Spinal cord (tissue), 10 donors: ENCODE results near the gene AP1B1. TPM values are rescaled to one million over a fixed set of nuclear protein-coding genes. Genes with fewer than 3 reads are reported as not detected.

ENCODE experiments used
- DNase-seq, 6 donors: peaks; one replicate each; pipeline versions ENCODE4 v3.0.0 to v3.0.0-alpha.2; 2013 to 2015; ENCODE audit warnings: low spot score in 6 of 6, low read depth in 4 of 6
- H3K27ac ChIP-seq: one replicate; pipeline ENCODE4 v1.5.1; 2013; ENCODE audit warnings: low read depth, low read length, control low read depth
- H3K27me3 ChIP-seq: one replicate; pipeline ENCODE4 v1.6.1; 2013; ENCODE audit warnings: low read length; ENCODE audit not compliant: control insufficient read depth, insufficient read depth
- H3K36me3 ChIP-seq: one replicate; pipeline ENCODE4 v1.6.1; 2013; ENCODE audit warnings: low read length; ENCODE audit not compliant: control insufficient read depth, insufficient read depth
- H3K4me1 ChIP-seq: one replicate; pipeline ENCODE4 v1.6.1; 2013; ENCODE audit warnings: low read length; ENCODE audit not compliant: control insufficient read depth, insufficient read depth
- H3K4me3 ChIP-seq: one replicate; pipeline ENCODE4 v1.5.1; 2013; ENCODE audit warnings: low read depth, low read length, control low read depth
- H3K9me3 ChIP-seq: one replicate; pipeline ENCODE4 v1.6.1; 2013; ENCODE audit warnings: low read length; ENCODE audit not compliant: control insufficient read depth, insufficient read depth
- WGBS: methylation state at CpG from one replicate; pipeline ENCODE4 v1.1.5; 2013; ENCODE audit warnings: missing lambda C conversion rate; ENCODE audit not compliant: insufficient coverage; 5-methylcytosine and 5-hydroxymethylcytosine counted together
- polyA plus RNA-seq, 2 donors: library from polyadenylated mRNA; unstranded; fragments of 120-200 nt; gene quantifications; one replicate each; pipeline ENCODE4 v1.2.1, GENCODE V29; 2013; ENCODE audit not compliant: insufficient read length in 2 of 2
- total RNA-seq, 2 donors: library from RNA; depleted of rRNA in 1 of 2; stranded (reverse); fragments of 120-200 nt in 1 of 2; fragments of >200 nt in 1 of 2; gene quantifications; one replicate each; pipeline versions ENCODE4 v1.2.3 to v1.2.4, GENCODE V29; 2013 to 2014
- donor health status: healthy.

Gene AP1B1
- total and polyA plus RNA-seq, 4 donors, result 52.2 to 80.0 (median 67.4) TPM

DNA sequence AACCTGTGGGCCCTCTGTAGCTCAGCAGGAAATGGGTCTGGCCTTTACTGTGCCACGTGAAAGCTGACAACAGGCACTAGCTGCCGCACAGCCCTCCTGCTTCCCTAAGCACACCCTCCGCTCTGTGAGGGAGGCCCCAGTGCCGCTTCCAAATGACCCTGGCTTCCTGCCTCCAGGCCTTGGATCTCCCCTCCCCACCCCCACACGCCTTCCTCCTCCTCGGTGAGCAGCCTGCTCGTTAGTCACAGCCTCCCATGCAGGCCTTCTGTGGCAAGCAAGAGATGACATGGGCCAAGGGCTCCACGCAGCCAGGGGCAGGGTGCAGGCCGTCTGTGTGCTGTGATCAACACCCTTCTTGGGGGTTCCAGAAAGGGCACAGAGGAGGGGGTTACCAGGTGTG is 57.6 kb downstream of the AP1B1 start:
- H3K27ac ChIP-seq, result no peak overlapping the region
- no peak overlapping the region for H3K4me3 ChIP-seq
- no peaks in the 10 kb centered on the region for H3K9me3 ChIP-seq
- DNase-seq, result no peak
- peaks cover 34% of the 10 kb centered on the region for H3K4me1 ChIP-seq
- 40% methylated on average over 8 of the region's 9 CpGs for WGBS
- H3K36me3 ChIP-seq, result peaks cover 98% of the 10 kb centered on the region
- H3K27me3 ChIP-seq, result no peaks in the 10 kb centered on the region

DNA sequence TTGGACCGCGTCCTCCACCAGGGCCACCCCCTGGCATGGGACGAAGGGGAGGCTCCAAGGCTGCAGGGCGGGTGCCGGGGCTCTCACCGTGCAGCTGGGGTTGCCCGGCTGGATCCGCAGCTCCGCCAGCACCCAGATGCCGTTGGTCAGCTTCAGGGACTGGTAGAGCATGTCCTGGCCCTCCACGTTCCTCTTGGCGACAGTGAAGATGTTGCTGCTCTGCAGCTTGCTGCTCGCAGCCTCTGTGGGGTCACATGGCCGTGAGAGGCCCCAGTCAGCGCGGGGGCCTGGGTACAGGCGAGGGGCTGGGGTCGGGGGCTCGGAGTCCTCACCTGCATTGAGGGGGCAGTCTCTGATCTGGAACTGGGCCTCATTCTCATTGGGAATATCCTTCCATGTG is 58.1 kb downstream of the AP1B1 start:
- H3K36me3 ChIP-seq, result peaks cover 94% of the 10 kb centered on the region
- 82% methylated on average over 19 of the region's 19 CpGs for WGBS
- no peaks in the 10 kb centered on the region for H3K27me3 ChIP-seq
- no peak overlapping the region for H3K4me3 ChIP-seq
- no peak overlapping the region for H3K27ac ChIP-seq
- H3K4me1 ChIP-seq, result peaks cover 34% of the 10 kb centered on the region
- H3K9me3 ChIP-seq, result no peaks in the 10 kb centered on the region
- DNase-seq, result no peak

DNA sequence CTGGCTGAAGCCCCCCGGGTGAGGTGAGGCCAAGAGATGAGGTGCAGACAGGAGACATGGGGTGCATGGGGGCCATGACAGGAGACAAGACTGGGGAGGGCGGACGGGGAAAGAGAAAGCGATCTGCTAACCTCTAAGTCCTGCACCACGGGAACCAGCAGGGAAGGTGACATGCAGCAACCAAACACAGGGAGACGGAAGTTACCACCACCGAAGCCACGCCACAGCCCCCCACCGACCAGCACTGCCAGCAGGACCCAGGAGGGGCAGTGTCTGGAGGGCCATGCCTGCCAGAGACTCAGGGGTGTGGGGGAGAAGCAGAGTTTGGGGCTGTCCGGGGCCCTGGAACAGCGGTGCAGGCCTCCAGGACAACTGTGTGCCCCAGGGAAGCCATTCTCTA is 58.8 kb downstream of the AP1B1 start:
- Histone ChIP-seq H3K4me1 (peaks cover 34% of the 10 kb centered on the region), H3K4me3 (no peak overlapping the region), H3K27ac (no peak overlapping the region), H3K36me3 (peaks cover 87% of the 10 kb centered on the region), H3K27me3 (no peaks in the 10 kb centered on the region), H3K9me3 (no peaks in the 10 kb centered on the region)
- DNase-seq, result no peak
- 94% methylated on average over 11 of the region's 11 CpGs for WGBS

DNA sequence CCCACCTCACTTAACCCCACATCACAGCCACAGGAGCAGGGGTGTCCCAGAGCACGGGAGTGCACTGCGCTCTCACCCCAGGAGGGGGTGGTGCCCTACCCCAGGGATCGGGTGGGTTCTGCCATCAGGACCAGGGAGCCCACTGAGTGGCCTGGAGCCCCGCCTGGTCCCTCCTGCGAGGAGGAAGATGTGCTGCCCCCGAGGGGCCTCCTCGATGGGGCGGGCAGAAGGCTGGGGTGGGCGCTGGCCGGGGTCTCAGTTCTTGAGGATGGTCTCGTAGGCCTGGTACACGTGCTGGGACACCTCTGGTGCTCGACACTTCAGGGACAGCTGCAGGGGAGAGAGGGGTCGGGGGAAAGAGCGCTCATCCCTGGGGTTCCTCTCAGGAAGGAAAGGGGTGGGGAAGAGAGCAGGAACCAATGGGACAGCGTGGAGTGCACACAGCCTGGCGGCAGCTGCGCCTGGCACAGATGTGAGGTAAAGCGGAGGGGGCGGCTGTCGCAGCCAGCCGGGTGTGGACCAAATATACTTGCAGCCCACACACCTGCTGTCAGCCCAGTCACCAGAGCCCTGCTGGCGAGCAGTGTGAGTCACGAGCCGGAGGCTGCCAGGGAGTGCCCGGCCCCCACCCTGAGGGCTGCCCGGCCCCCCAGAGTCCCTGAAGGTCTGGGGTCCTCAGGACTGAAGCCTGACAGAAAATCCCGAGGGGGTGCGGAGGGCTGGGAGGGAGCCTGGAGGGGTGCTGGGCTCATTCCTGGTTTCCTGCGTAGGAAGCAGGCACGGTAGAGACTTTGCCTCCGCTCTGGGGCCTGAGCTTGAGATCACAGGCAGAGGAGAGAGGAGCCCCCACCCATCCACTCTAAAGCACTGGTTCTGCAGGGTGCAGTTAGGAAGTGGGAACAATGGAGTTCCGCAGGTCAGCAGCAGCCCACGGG is 59.5 kb downstream of the AP1B1 start:
- no peaks in the 10 kb centered on the region for H3K9me3 ChIP-seq
- 81% methylated on average over 29 of the region's 34 CpGs for WGBS
- DNase-seq, result no peak
- H3K36me3 ChIP-seq, result peaks cover 79% of the 10 kb centered on the region
- no peak overlapping the region for H3K4me3 ChIP-seq
- H3K27ac ChIP-seq, result no peak overlapping the region
- peaks cover 34% of the 10 kb centered on the region for H3K4me1 ChIP-seq
- no peaks in the 10 kb centered on the region for H3K27me3 ChIP-seq

DNA sequence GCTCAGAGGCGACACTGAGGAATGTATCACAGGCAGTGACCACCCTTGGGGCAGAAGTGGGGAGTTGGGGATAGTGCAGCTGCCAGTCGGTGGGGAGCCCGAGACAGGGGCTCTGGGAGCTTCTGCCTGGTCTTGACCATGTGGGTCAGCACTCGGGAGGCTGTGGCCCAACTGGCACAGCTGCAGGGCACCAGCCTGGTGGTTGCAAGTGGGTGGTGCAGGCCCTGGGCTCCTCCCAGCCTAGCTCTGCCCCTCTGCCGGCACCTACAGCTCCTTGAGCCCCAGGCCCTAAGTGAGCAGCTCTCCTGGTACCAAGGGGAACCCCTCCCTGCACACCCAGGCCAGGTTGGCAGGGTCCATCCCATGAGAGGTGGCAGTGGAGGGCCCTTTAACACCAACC is 60.3 kb downstream of the AP1B1 start:
- H3K27me3 ChIP-seq, result no peaks in the 10 kb centered on the region
- 84% methylated on average over 5 of the region's 5 CpGs for WGBS
- H3K36me3 ChIP-seq, result peaks cover 71% of the 10 kb centered on the region
- no peak for DNase-seq
- H3K27ac ChIP-seq, result no peak overlapping the region
- no peak overlapping the region for H3K4me3 ChIP-seq
- peaks cover 34% of the 10 kb centered on the region for H3K4me1 ChIP-seq
- H3K9me3 ChIP-seq, result no peaks in the 10 kb centered on the region

DNA sequence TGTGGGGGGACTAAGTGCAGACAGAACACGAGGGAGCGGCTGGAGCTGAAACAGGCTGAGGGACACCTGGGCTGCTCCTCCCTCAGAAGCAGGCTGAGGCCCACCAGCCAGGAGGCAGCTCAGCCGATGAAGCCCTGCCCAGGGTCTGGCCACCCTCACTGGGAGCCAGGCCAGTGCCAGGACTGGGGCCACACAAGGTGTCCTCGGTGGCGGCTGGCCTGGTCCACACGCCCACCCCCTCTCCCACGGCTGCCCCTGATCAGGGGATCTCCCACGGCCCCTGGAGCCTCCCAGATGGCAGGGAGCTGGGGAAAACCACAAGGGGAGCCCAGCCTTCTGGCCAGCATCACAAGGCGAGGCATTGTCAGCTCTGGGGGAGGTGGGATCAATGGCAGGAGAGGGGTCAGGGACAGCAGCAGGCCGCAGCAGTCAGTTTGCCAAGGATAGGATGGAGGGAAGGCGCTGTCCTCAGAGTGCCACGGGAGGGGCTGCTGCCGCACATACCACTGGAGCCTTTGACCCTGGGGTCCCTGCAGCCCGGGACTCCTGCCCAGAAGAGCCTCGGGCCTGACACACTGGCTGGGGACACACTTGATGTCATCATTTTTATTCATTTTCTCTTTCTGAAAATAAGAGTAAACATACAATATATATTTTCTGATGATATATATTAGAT is 61.1 kb downstream of the AP1B1 start:
- H3K27ac ChIP-seq, result no peak overlapping the region
- H3K36me3 ChIP-seq, result peaks cover 63% of the 10 kb centered on the region
- H3K4me1 ChIP-seq, result peaks cover 34% of the 10 kb centered on the region
- no peak for DNase-seq
- no peaks in the 10 kb centered on the region for H3K27me3 ChIP-seq
- no peaks in the 10 kb centered on the region for H3K9me3 ChIP-seq
- no peak overlapping the region for H3K4me3 ChIP-seq
- 77% methylated on average over 13 of the region's 15 CpGs for WGBS

DNA sequence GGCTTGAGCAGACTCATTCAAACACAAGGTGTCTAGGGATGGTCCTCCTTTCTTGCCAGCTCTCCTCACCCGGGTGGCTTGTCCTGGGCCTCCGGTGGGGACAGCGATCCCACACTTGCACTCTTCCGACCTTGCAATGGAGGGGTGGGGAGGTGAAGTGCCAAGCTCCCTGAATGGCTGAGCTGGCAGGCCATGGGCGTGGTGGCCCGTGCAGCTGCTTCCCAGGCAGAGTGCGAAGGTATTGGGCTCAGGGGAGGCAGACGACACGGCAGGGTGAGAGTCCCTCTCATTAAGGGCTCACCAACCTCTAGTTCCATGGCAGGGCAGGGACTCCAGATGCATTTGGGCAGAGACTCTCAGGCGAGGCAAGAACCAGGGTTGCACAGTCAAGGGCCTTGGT is 61.9 kb downstream of the AP1B1 start:
- no peak overlapping the region for H3K27ac ChIP-seq
- DNase-seq, result no peak
- H3K4me1 ChIP-seq, result peaks cover 34% of the 10 kb centered on the region
- H3K9me3 ChIP-seq, result no peaks in the 10 kb centered on the region
- H3K4me3 ChIP-seq, result no peak overlapping the region
- no peaks in the 10 kb centered on the region for H3K27me3 ChIP-seq
- H3K36me3 ChIP-seq, result peaks cover 56% of the 10 kb centered on the region
- WGBS, result 85% methylated on average over 9 of the region's 10 CpGs

DNA sequence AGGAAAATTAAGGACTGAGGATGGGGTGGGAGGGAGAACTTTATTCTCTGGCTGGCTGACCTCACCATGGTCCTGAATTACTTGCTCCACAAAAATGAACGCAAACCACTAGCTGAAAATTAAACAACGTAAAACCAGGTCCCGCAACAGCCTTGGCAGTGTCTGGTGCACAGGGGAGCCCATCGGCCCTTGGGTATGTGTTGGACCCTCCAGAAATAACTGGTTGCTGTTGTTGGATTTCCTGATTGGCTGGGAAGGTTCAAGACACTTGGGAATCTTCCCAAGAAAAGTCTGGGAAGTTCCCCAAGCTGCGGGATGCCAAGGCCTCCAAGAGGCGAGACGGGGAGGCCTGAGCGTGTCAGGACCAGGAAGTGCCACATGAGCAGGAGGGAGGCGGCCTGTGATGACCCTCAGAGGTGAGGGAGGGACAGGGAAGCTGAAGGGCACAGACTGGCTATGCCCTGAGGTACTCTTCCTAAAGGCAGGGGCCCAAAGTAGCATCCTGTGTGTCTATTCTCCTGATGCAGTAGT is 62.5 kb downstream of the AP1B1 start:
- Histone ChIP-seq H3K4me1 (peaks cover 31% of the 10 kb centered on the region), H3K4me3 (no peak overlapping the region), H3K9me3 (no peaks in the 10 kb centered on the region), H3K27me3 (no peaks in the 10 kb centered on the region), H3K27ac (no peak overlapping the region), H3K36me3 (peaks cover 49% of the 10 kb centered on the region)
- no peak for DNase-seq
- WGBS, result 91% methylated on average over 6 of the region's 9 CpGs

DNA sequence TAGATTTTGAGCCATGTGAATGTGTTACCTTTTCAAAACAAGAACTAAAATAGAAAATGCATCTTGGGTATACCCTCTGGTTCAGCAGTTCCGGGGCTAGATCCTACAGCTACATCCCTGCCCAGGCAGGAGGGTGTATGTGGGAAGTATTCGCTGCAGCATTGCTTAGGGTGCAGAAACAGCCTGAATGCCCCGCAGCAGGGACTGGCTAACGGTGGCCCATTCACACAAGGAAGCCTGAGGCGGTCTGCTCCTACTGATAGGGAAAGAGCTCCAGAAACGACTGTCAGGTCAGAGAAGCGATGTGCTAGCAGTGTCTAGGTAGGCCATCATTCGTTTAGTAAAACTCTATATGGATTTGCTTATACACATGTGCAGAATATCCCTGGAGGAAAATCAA is 63.0 kb downstream of the AP1B1 start:
- no peaks in the 10 kb centered on the region for H3K27me3 ChIP-seq
- H3K27ac ChIP-seq, result no peak overlapping the region
- H3K4me1 ChIP-seq, result peaks cover 26% of the 10 kb centered on the region
- 88% methylated on average over 6 of the region's 8 CpGs for WGBS
- H3K36me3 ChIP-seq, result peaks cover 44% of the 10 kb centered on the region
- H3K9me3 ChIP-seq, result no peaks in the 10 kb centered on the region
- no peak for DNase-seq
- no peak overlapping the region for H3K4me3 ChIP-seq
